ENCODE results near the gene CFAP100. TPM values are rescaled to one million over a fixed set of nuclear protein-coding genes. Genes with fewer than 3 reads are reported as not detected.

CFAP100 gene
- total RNA-seq, 1 donor from 2014 or later, result not detected

GRCh38 chr3:126345641-126346460 lies 48.9 kb upstream of the CFAP100 start:
- no peak overlapping the region for H3K27ac ChIP-seq (ENCODE audit: low read depth, low read length)
- H3K9me3 ChIP-seq (ENCODE audit: insufficient read depth, low read depth, low read length), result no peaks in the 10 kb centered on the region
- H3K27me3 ChIP-seq (ENCODE audit: insufficient read depth, low read length), result no peaks in the 10 kb centered on the region
- H3K4me3 ChIP-seq (ENCODE audit: insufficient read depth, low read depth, low read length), result no peak overlapping the region
- DNase-seq (ENCODE audit: low read depth) (no peak), FAIRE-seq (no peak)
- H3K4me1 ChIP-seq (ENCODE audit: insufficient read depth, low read length), result no peaks in the 10 kb centered on the region
- Mint-ChIP-seq H3K27me3 (ENCODE audit: low read depth, unreplicated experiment) (peaks cover 25% of the 10 kb centered on the region), H3K4me3 (ENCODE audit: unreplicated experiment) (no peak overlapping the region), H3K27ac (ENCODE audit: unreplicated experiment) (no peak overlapping the region), H3K9me3 (ENCODE audit: unreplicated experiment) (peaks cover 2% of the 10 kb centered on the region), H3K36me3 (ENCODE audit: low read depth, unreplicated experiment) (no peaks in the 10 kb centered on the region), H3K4me1 (ENCODE audit: low read depth, unreplicated experiment) (no peaks in the 10 kb centered on the region)
- H4K20me1 ChIP-seq (ENCODE audit: insufficient read depth, low read length), result no peaks in the 10 kb centered on the region
- TF ChIP-seq CTCF (IDR thresholded peaks at IDR 0.05; ENCODE audit: insufficient read depth, low read depth, low read length) (no peak), EZH2 (IDR thresholded peaks at IDR 0.05; ENCODE audit: insufficient read depth, low read length) (no peak)
- H3K36me3 ChIP-seq (ENCODE audit: insufficient read depth, low read length), result no peaks in the 10 kb centered on the region
- H2AFZ ChIP-seq (ENCODE audit: low read depth, low read length), result no peak overlapping the region
- no peak overlapping the region for H3K4me2 ChIP-seq (ENCODE audit: low read length)
- H3K9ac ChIP-seq (ENCODE audit: low read length), result no peak overlapping the region
- H3K79me2 ChIP-seq (ENCODE audit: insufficient read depth, low read length), result no peaks in the 10 kb centered on the region

GRCh38 chr3:126346466-126346865 lies 48.2 kb upstream of the CFAP100 start:
- Histone ChIP-seq H3K27ac (ENCODE audit: low read depth, low read length) (no peak overlapping the region), H3K9ac (ENCODE audit: low read length) (no peak overlapping the region), H3K36me3 (ENCODE audit: insufficient read depth, low read length) (no peaks in the 10 kb centered on the region), H3K4me1 (ENCODE audit: insufficient read depth, low read length) (no peaks in the 10 kb centered on the region), H3K79me2 (ENCODE audit: insufficient read depth, low read length) (no peaks in the 10 kb centered on the region), H4K20me1 (ENCODE audit: insufficient read depth, low read length) (no peaks in the 10 kb centered on the region), H2AFZ (ENCODE audit: low read depth, low read length) (no peak overlapping the region), H3K27me3 (ENCODE audit: insufficient read depth, low read length) (no peaks in the 10 kb centered on the region), H3K9me3 (ENCODE audit: insufficient read depth, low read depth, low read length) (no peaks in the 10 kb centered on the region), H3K4me3 (ENCODE audit: insufficient read depth, low read depth, low read length) (no peak overlapping the region), H3K4me2 (ENCODE audit: low read length) (no peak overlapping the region)
- Mint-ChIP-seq H3K27ac (ENCODE audit: unreplicated experiment) (no peak overlapping the region), H3K36me3 (ENCODE audit: low read depth, unreplicated experiment) (no peaks in the 10 kb centered on the region), H3K27me3 (ENCODE audit: low read depth, unreplicated experiment) (peaks cover 20% of the 10 kb centered on the region), H3K4me1 (ENCODE audit: low read depth, unreplicated experiment) (no peaks in the 10 kb centered on the region), H3K4me3 (ENCODE audit: unreplicated experiment) (no peak overlapping the region), H3K9me3 (ENCODE audit: unreplicated experiment) (no peaks in the 10 kb centered on the region)
- TF ChIP-seq EZH2 (IDR thresholded peaks at IDR 0.05; ENCODE audit: insufficient read depth, low read length) (no peak), CTCF (IDR thresholded peaks at IDR 0.05; ENCODE audit: insufficient read depth, low read depth, low read length) (no peak)
- no peak for DNase-seq (ENCODE audit: low read depth)
- no peak for FAIRE-seq

GRCh38 chr3:126347543-126348161 lies 47.1 kb upstream of the CFAP100 start:
- Mint-ChIP-seq H3K27me3 (ENCODE audit: low read depth, unreplicated experiment) (peaks cover 20% of the 10 kb centered on the region), H3K9me3 (ENCODE audit: unreplicated experiment) (no peaks in the 10 kb centered on the region), H3K36me3 (ENCODE audit: low read depth, unreplicated experiment) (no peaks in the 10 kb centered on the region), H3K4me3 (ENCODE audit: unreplicated experiment) (no peak overlapping the region), H3K4me1 (ENCODE audit: low read depth, unreplicated experiment) (no peaks in the 10 kb centered on the region), H3K27ac (ENCODE audit: unreplicated experiment) (no peak overlapping the region)
- H4K20me1 ChIP-seq (ENCODE audit: insufficient read depth, low read length), result no peaks in the 10 kb centered on the region
- H3K79me2 ChIP-seq (ENCODE audit: insufficient read depth, low read length), result no peaks in the 10 kb centered on the region
- no peaks in the 10 kb centered on the region for H3K36me3 ChIP-seq (ENCODE audit: insufficient read depth, low read length)
- H3K4me3 ChIP-seq (ENCODE audit: insufficient read depth, low read depth, low read length), result no peak overlapping the region
- H3K9me3 ChIP-seq (ENCODE audit: insufficient read depth, low read depth, low read length), result no peaks in the 10 kb centered on the region
- H3K27me3 ChIP-seq (ENCODE audit: insufficient read depth, low read length), result no peaks in the 10 kb centered on the region
- no peak for FAIRE-seq
- no peak for TF ChIP-seq EZH2 (IDR thresholded peaks at IDR 0.05; ENCODE audit: insufficient read depth, low read length)
- no peak for TF ChIP-seq CTCF (IDR thresholded peaks at IDR 0.05; ENCODE audit: insufficient read depth, low read depth, low read length)
- H3K4me2 ChIP-seq (ENCODE audit: low read length), result no peak overlapping the region
- no peak overlapping the region for H2AFZ ChIP-seq (ENCODE audit: low read depth, low read length)
- H3K27ac ChIP-seq (ENCODE audit: low read depth, low read length), result no peak overlapping the region
- no peak overlapping the region for H3K9ac ChIP-seq (ENCODE audit: low read length)
- H3K4me1 ChIP-seq (ENCODE audit: insufficient read depth, low read length), result no peaks in the 10 kb centered on the region
- DNase-seq (ENCODE audit: low read depth), result no peak
